Pancreas (tissue), 10 donors: ENCODE data around the gene INSL6. TPM values are rescaled to one million over a fixed set of nuclear protein-coding genes. Genes with fewer than 3 reads are reported as not detected.
A peak's percentile ranks its signal among the peaks of the same experiment; 100 is the strongest.
"Not testable (repeated sequence)": the region's sequence is repeated elsewhere in the genome, so short reads cannot be mapped to it uniquely, and the experiment has no call there.

Experiments used
- ATAC-seq, 4 donors: fragments of 200-7000 bp; cut with Tn5 transposase; one replicate each; pipeline versions ENCODE4 v1.8.0 to v1.9.1; 2020; ENCODE audit warnings: mild to moderate bottlenecking in 4 of 4, moderate library complexity in 4 of 4
- DNase-seq, 6 donors: peaks; one replicate each; pipeline ENCODE4 v3.0.0-alpha.2; 2020
- FAIRE-seq: peaks from 2 replicates; lab custom pipeline; 2012; peaks lifted over from hg19 to GRCh38; lab: Jason Lieb, UNC
- H3K27ac ChIP-seq, 4 donors: fragments of 200-600 bp; sonication (generic); 1 replicate in 3 of 4; 2 replicates in 1 of 4; pipeline versions ENCODE4 v1.5.0 to v1.8.0; 2020
- H3K27me3 ChIP-seq, 4 donors: fragments of 200-600 bp; one replicate each; pipeline ENCODE4 v1.8.0; 2021
- H3K36me3 ChIP-seq, 3 donors: fragments of 200-600 bp; sonication (generic) in 1 of 3; one replicate each; pipeline versions ENCODE4 v1.5.0 to v1.8.0; 2020 to 2021
- H3K4me1 ChIP-seq, 3 donors: fragments of 200-600 bp; one replicate each; pipeline ENCODE4 v1.8.0; 2021
- H3K4me3 ChIP-seq, 4 donors: fragments of 200-600 bp; sonication (generic) in 2 of 4; one replicate each; pipeline versions ENCODE4 v1.5.0 to v1.8.0; 2020 to 2021
- H3K9me3 ChIP-seq, 4 donors: fragments of 200-600 bp; one replicate each; pipeline ENCODE4 v1.8.0; 2021
- CTCF ChIP-seq, 4 donors: fragments of 200-600 bp; sonication (generic) in 3 of 4; IDR thresholded peaks; one replicate each; pipeline versions ENCODE4 v1.5.0 to v1.8.0; 2021; ENCODE audit warnings: antibody characterized with exemption in 4 of 4
- WGBS, 2 donors: extraction: QIAGEN DNeasy Blood & Tissue Kit; methylation state at CpG; one replicate each; pipeline ENCODE4 v1.1.7; 2013; 5-methylcytosine and 5-hydroxymethylcytosine counted together
- intact Hi-C, 3 donors: fragments of 100-400 bp; cut with DNase I; formaldehyde crosslinking; loops; one replicate each; pipeline versions ENCODE4 v1.11.1 to v1.14.2; 2022
- polyA plus RNA-seq, 2 donors: library from polyadenylated mRNA; stranded (reverse); fragments of 200-250 nt; gene quantifications; one replicate each; pipeline ENCODE4 v1.2.3, GENCODE V29; 2013
- total RNA-seq, 6 donors: library from RNA; stranded (reverse); fragmentation: NEBNext Ultra II Directional in 4 of 6; extraction: Animal tissue kit (Norgen Biotek cat#: 25700) in 4 of 6; gene quantifications; one replicate each; pipeline versions ENCODE4 v1.2.1 to v1.2.4, GENCODE V29; 2021 to 2023
- donor health status: healthy with polysubstance abuse.
- donor health status: DM: no; HTN: no; CAD: no; lungs with moderate emphysema.
- donor health status: DM: no; HTN: no; CAD: no.
- donor health status: control.
- donor health status: control.
- donor health status: Bipolar disorder and iron deficiency.
- donor health status: DM: yes; HTN: yes; CAD: no.
- donor health status: DM: no; HTN: no; CAD: no.
- donor health status: DM: no; HTN: no; CAD: no.
- donor health status: DM: yes; HTN: yes; CAD: no.

The INSL6 gene
- total and polyA plus RNA-seq, 8 donors, result 0.23 TPM; not detected in 7

- no peaks in the 10 kb centered on the region for H3K4me1 ChIP-seq
- H3K27ac ChIP-seq, result no peak overlapping the region
- DNase-seq, result peak in 3 of 6 donors; percentile 22 to 63 (median 35)
- intact Hi-C loops, result loop anchor here in 1 of 3 donors (5.0 kb wide), 1 partner anchor 406 kb away; no protein-coding TSS in a partner anchor
- FAIRE-seq, result no peak
- no peaks in the 10 kb centered on the region for H3K9me3 ChIP-seq
- no peaks in the 10 kb centered on the region for H3K36me3 ChIP-seq
- ATAC-seq, result peak; percentile 70 to 97 (median 94)
- TF ChIP-seq CTCF (IDR thresholded peaks at IDR 0.05), result peak; percentile 45 to 65 (median 60)
- 11 to 14% methylated on average over 8 of the region's 8 CpGs for WGBS, 2 donors
- no peaks in the 10 kb centered on the region for H3K27me3 ChIP-seq
- no peak overlapping the region for H3K4me3 ChIP-seq
Measured at GRCh38 chr9:5186416-5187169, 1.2 kb upstream of the INSL6 start.

- FAIRE-seq (no peak), ATAC-seq (no peak), DNase-seq (no peak)
- H3K27ac ChIP-seq, result no peak overlapping the region
- no peaks in the 10 kb centered on the region for H3K9me3 ChIP-seq
- no peaks in the 10 kb centered on the region for H3K4me1 ChIP-seq
- H3K4me3 ChIP-seq, result no peak overlapping the region
- intact Hi-C loops, result loop anchor here in 1 of 3 donors (5.0 kb wide), 1 partner anchor 408 kb away; no protein-coding TSS in a partner anchor
- no peak for TF ChIP-seq CTCF (IDR thresholded peaks at IDR 0.05)
- 87 to 92% methylated on average over 2 of the region's 2 CpGs for WGBS, 2 donors
- no peaks in the 10 kb centered on the region for H3K36me3 ChIP-seq
- no peaks in the 10 kb centered on the region for H3K27me3 ChIP-seq
Measured at GRCh38 chr9:5184776-5185175, 663 bp downstream of the INSL6 start.

- intact Hi-C loops, FAIRE-seq, H3K4me1 ChIP-seq, DNase-seq, H3K36me3 ChIP-seq, H3K27me3 ChIP-seq, H3K9me3 ChIP-seq, H3K27ac ChIP-seq, H3K4me3 ChIP-seq, ATAC-seq: not testable (repeated sequence)
- 77 to 85% methylated on average over 2 of the region's 2 CpGs for WGBS, 2 donors
Measured at GRCh38 chr9:5180631-5181030, 4.8 kb downstream of the INSL6 start.

GRCh38 chr9:5178126-5178805 is 7.2 kb downstream of the INSL6 start:
- FAIRE-seq, result no peak
- ATAC-seq, result no peak
- no peaks in the 10 kb centered on the region for H3K36me3 ChIP-seq
- H3K27ac ChIP-seq, result no peak overlapping the region
- no peak overlapping the region for H3K4me3 ChIP-seq
- no peaks in the 10 kb centered on the region for H3K4me1 ChIP-seq
- no peak for DNase-seq
- no peaks in the 10 kb centered on the region for H3K27me3 ChIP-seq
- intact Hi-C loops, result no loop called here
- no peaks in the 10 kb centered on the region for H3K9me3 ChIP-seq
- TF ChIP-seq CTCF (IDR thresholded peaks at IDR 0.05), result no peak
- WGBS, 2 donors, result 77 to 86% methylated on average over 4 of the region's 4 CpGs

GRCh38 chr9:5146241-5146640 is 39.2 kb downstream of the INSL6 start:
- Histone ChIP-seq H3K27ac (no peak overlapping the region), H3K36me3 (no peaks in the 10 kb centered on the region), H3K4me3 (no peak overlapping the region), H3K27me3 (no peaks in the 10 kb centered on the region), H3K4me1 (no peaks in the 10 kb centered on the region), H3K9me3 (no peaks in the 10 kb centered on the region)
- TF ChIP-seq CTCF (IDR thresholded peaks at IDR 0.05), result no peak
- intact Hi-C loops, result no loop called here
- FAIRE-seq (no peak), DNase-seq (no peak), ATAC-seq (no peak)
- 91 to 93% methylated on average over 1 of the region's 1 CpG for WGBS, 2 donors
